ENCODE results near the gene CCDC121. TPM values are rescaled to one million over a fixed set of nuclear protein-coding genes. Genes with fewer than 3 reads are reported as not detected.

Gene CCDC121
- total RNA-seq, 1 experiment from 2014 or later: 4.7 TPM

DNA sequence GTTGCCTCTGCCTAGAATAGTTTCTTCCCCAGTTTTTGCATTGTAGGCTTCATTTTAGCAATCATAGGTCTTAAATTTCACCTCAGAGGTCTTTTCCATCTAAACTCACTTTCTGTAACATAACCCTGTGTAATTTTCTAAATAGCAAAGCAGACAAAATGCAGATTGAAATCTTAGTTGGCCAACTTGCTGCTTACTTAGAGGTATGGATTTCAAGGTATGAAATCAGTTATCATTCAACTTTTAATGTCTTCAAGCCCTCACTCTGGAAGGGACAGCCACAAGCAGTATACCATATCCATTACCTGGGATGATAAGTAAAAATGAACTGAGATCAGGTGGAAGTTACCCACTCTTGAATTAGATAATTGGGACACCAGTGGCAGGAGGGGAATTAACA lies 3.9 kb downstream of the CCDC121 start:
- Mint-ChIP-seq H3K27me3 (ENCODE audit: insufficient read depth, unreplicated experiment) (no peaks in the 10 kb centered on the region), H3K27ac (ENCODE audit: unreplicated experiment) (no peak overlapping the region), H3K36me3 (ENCODE audit: insufficient read depth, unreplicated experiment) (peaks cover 30% of the 10 kb centered on the region), H3K4me1 (ENCODE audit: low read depth, unreplicated experiment) (peaks cover 14% of the 10 kb centered on the region), H3K4me3 (ENCODE audit: unreplicated experiment) (no peak overlapping the region), H3K9me3 (ENCODE audit: unreplicated experiment) (no peaks in the 10 kb centered on the region)
- ChIA-PET CTCF (no interaction called here), POLR2A (no interaction called here)
- H3K4me3 ChIP-seq (ENCODE audit: low read depth, low read length): no peak overlapping the region
- no peaks in the 10 kb centered on the region for H3K27me3 ChIP-seq (replicated peaks; ENCODE audit: control insufficient read depth, insufficient read depth, low read length)
- no peaks in the 10 kb centered on the region; the same call in 1 of the 2 replicates for H3K36me3 ChIP-seq (ENCODE audit: control insufficient read depth, insufficient read depth, low read length)
- TF ChIP-seq CTCF (IDR thresholded peaks at IDR 0.05; ENCODE audit: insufficient read depth in 1 of 2, low read depth in 1 of 2, low read length in 1 of 2, severe bottlenecking in 1 of 2, unreplicated experiment in 1 of 2): no peak
- no peak for DNase-seq
- H3K4me1 ChIP-seq: peaks cover 10% of the 10 kb centered on the region; the same call in 1 of the 2 replicates
- intact Hi-C loops (cut with micrococcal nuclease; ENCODE audit: unreplicated experiment): loop anchor here (10.0 kb wide), 1 partner anchor 220 kb away; the partner anchor contains the start of gene PPM1G
- no peaks in the 10 kb centered on the region for H3K9me3 ChIP-seq
- no TSS peak for BruUV-seq (replicated peaks)

- H3K36me3 ChIP-seq (ENCODE audit: control insufficient read depth, insufficient read depth, low read length): no peaks in the 10 kb centered on the region; the same call in 1 of the 2 replicates
- H3K27me3 ChIP-seq (replicated peaks; ENCODE audit: control insufficient read depth, insufficient read depth, low read length): no peaks in the 10 kb centered on the region
- H3K9me3 ChIP-seq: no peaks in the 10 kb centered on the region
- no peak for DNase-seq
- peaks cover 35% of the 10 kb centered on the region for H3K36me3 Mint-ChIP-seq (ENCODE audit: insufficient read depth, unreplicated experiment)
- H3K9me3 Mint-ChIP-seq (ENCODE audit: unreplicated experiment): no peaks in the 10 kb centered on the region
- ChIA-PET CTCF (no interaction called here), POLR2A (interaction anchor here (1.5 kb wide), 1 partner anchor 41 kb away, joined by 3 read pairs; the partner anchor contains the start of genes SLC4A1AP and SUPT7L)
- no peak overlapping the region for H3K4me3 ChIP-seq (ENCODE audit: low read depth, low read length)
- no TSS peak for BruUV-seq (replicated peaks)
- intact Hi-C loops (cut with micrococcal nuclease; ENCODE audit: unreplicated experiment): loop anchor here (10.0 kb wide), 1 partner anchor 218 kb away; the partner anchor contains the start of gene PPM1G
- no peak for TF ChIP-seq CTCF (IDR thresholded peaks at IDR 0.05; ENCODE audit: insufficient read depth in 1 of 2, low read depth in 1 of 2, low read length in 1 of 2, severe bottlenecking in 1 of 2, unreplicated experiment in 1 of 2)
- peaks cover 11% of the 10 kb centered on the region for H3K4me1 Mint-ChIP-seq (ENCODE audit: low read depth, unreplicated experiment)
- no peak overlapping the region for H3K4me3 Mint-ChIP-seq (ENCODE audit: unreplicated experiment)
- 0 out of 2 replicates have a peak, but pooled peaks cover 4% of the 10 kb centered on the region for H3K4me1 ChIP-seq
- no peak overlapping the region for H3K27ac Mint-ChIP-seq (ENCODE audit: unreplicated experiment)
- H3K27me3 Mint-ChIP-seq (ENCODE audit: insufficient read depth, unreplicated experiment): no peaks in the 10 kb centered on the region
These were observed 5.9 kb downstream of the CCDC121 start for GRCh38 chr2:27622921-27623384.

GRCh38 chr2:27621524-27621923 lies 7.3 kb downstream of the CCDC121 start:
- intact Hi-C loops (cut with micrococcal nuclease; ENCODE audit: unreplicated experiment): loop anchor here (10.0 kb wide), 1 partner anchor 217 kb away; the partner anchor contains the start of gene PPM1G
- H3K9me3 Mint-ChIP-seq (ENCODE audit: unreplicated experiment): no peaks in the 10 kb centered on the region

More at GRCh38 chr2:27621524-27621923, 7.3 kb downstream of the CCDC121 start:
- no TSS peak for BruUV-seq (replicated peaks)
- DNase-seq: no peak
- no peaks in the 10 kb centered on the region for H3K9me3 ChIP-seq
- H3K27ac Mint-ChIP-seq (ENCODE audit: unreplicated experiment): no peak overlapping the region
- H3K36me3 ChIP-seq (ENCODE audit: control insufficient read depth, insufficient read depth, low read length): peaks cover 1% of the 10 kb centered on the region
- no peak overlapping the region for H3K4me3 ChIP-seq (ENCODE audit: low read depth, low read length)
- CTCF ChIA-PET: interaction anchor here (0.6 kb wide), 1 partner anchor 158 kb away, joined by 3 read pairs; no protein-coding TSS in a partner anchor
- TF ChIP-seq CTCF (IDR thresholded peaks at IDR 0.05; ENCODE audit: insufficient read depth in 1 of 2, low read depth in 1 of 2, low read length in 1 of 2, severe bottlenecking in 1 of 2, unreplicated experiment in 1 of 2): no peak
- no peaks in the 10 kb centered on the region for H3K4me1 ChIP-seq
- H3K27me3 Mint-ChIP-seq (ENCODE audit: insufficient read depth, unreplicated experiment): no peaks in the 10 kb centered on the region
- H3K36me3 Mint-ChIP-seq (ENCODE audit: insufficient read depth, unreplicated experiment): peaks cover 45% of the 10 kb centered on the region
- H3K4me1 Mint-ChIP-seq (ENCODE audit: low read depth, unreplicated experiment): no peaks in the 10 kb centered on the region
- POLR2A ChIA-PET: no interaction called here
- H3K27me3 ChIP-seq (replicated peaks; ENCODE audit: control insufficient read depth, insufficient read depth, low read length): no peaks in the 10 kb centered on the region
- no peak overlapping the region for H3K4me3 Mint-ChIP-seq (ENCODE audit: unreplicated experiment)

Data from Caco-2 (cell line).